H9 (cell line): ENCODE measurements around the gene CENPM. TPM values are rescaled to one million over a fixed set of nuclear protein-coding genes. Genes with fewer than 3 reads are reported as not detected.
A peak's percentile ranks its signal among the peaks of the same experiment; 100 is the strongest.

ENCODE experiments used
- DNase-seq: peaks from one replicate; pipeline ENCODE4 v3.0.0-alpha.2; 2017
- H2AFZ ChIP-seq: one replicate; pipeline ENCODE4 v1.6.1; 2013; ENCODE audit warnings: mild to moderate bottlenecking, low read length, control low read depth, moderate library complexity
- H2AK5ac ChIP-seq: 2 replicates; pipeline ENCODE4 v1.6.1; 2013; ENCODE audit warnings: low read length, control low read depth, mixed read lengths; ENCODE audit not compliant: insufficient read length
- H2BK120ac ChIP-seq: one replicate; pipeline ENCODE4 v1.6.1; 2013; ENCODE audit warnings: low read depth, mild to moderate bottlenecking, low read length, control low read depth, inconsistent platforms; ENCODE audit not compliant: poor library complexity, severe bottlenecking
- H2BK12ac ChIP-seq: 2 replicates; pipeline ENCODE4 v1.6.1; 2013; ENCODE audit warnings: low read length, control low read depth, mixed read lengths, low read depth; ENCODE audit not compliant: insufficient read length
- H2BK15ac ChIP-seq: 2 replicates; pipeline ENCODE4 v1.6.1; 2013; ENCODE audit warnings: low read depth, low read length, control low read depth
- H2BK20ac ChIP-seq: one replicate; pipeline ENCODE4 v1.6.1; 2013; ENCODE audit warnings: low read depth, mild to moderate bottlenecking, low read length, control low read depth, inconsistent platforms; ENCODE audit not compliant: poor library complexity, severe bottlenecking
- H2BK5ac ChIP-seq: 2 replicates; pipeline ENCODE4 v1.6.1; 2013; ENCODE audit warnings: low read length, control low read depth, mixed read lengths; ENCODE audit not compliant: insufficient read length
- H3K14ac ChIP-seq: 2 replicates; pipeline ENCODE4 v1.6.1; 2013; ENCODE audit warnings: low read length, control low read depth; ENCODE audit not compliant: insufficient read depth
- H3K18ac ChIP-seq: 2 replicates; pipeline ENCODE4 v1.6.1; 2013; ENCODE audit warnings: low read depth, mild to moderate bottlenecking, mixed read lengths, low read length, control low read depth; ENCODE audit not compliant: insufficient read length
- H3K23ac ChIP-seq: 2 replicates; pipeline ENCODE4 v1.6.1; 2013; ENCODE audit warnings: low read length, control low read depth, mixed read lengths, low read depth; ENCODE audit not compliant: insufficient read length
- H3K23me2 ChIP-seq: 2 replicates; pipeline ENCODE4 v1.6.1; 2013; ENCODE audit warnings: low read depth, mild to moderate bottlenecking, mixed read lengths, low read length, control low read depth; ENCODE audit not compliant: insufficient read length, poor library complexity, severe bottlenecking
- H3K27ac ChIP-seq: 2 replicates; pipeline ENCODE4 v1.5.1; 2013; ENCODE audit warnings: low read length, control low read depth, mixed read lengths, low read depth; ENCODE audit not compliant: insufficient read length
- H3K27me3 ChIP-seq: 2 replicates; pipeline ENCODE4 v1.6.1; 2013; ENCODE audit warnings: low read length, control low read depth, inconsistent platforms; ENCODE audit not compliant: insufficient read depth
- H3K4ac ChIP-seq: 2 replicates; pipeline ENCODE4 v1.6.1; 2013; ENCODE audit warnings: low read depth, mild to moderate bottlenecking, control low read depth, inconsistent platforms, low read length, moderate library complexity
- H3K4me1 ChIP-seq: 2 replicates; pipeline ENCODE4 v1.6.1; 2013; ENCODE audit warnings: low read length, control low read depth, inconsistent platforms; ENCODE audit not compliant: insufficient read depth
- H3K4me2 ChIP-seq: 2 replicates; pipeline ENCODE4 v1.6.1; 2013; ENCODE audit warnings: low read length, control low read depth, mixed read lengths; ENCODE audit not compliant: insufficient read length, insufficient read depth
- H3K56ac ChIP-seq: 2 replicates; pipeline ENCODE4 v1.6.1; 2013; ENCODE audit warnings: low read depth, mild to moderate bottlenecking, mixed read lengths, low read length, control low read depth; ENCODE audit not compliant: insufficient read length
- H3K79me1 ChIP-seq: 2 replicates; pipeline ENCODE4 v1.6.1; 2013; ENCODE audit warnings: low read depth, mild to moderate bottlenecking, moderate library complexity, low read length, control low read depth, inconsistent platforms; ENCODE audit not compliant: insufficient read depth, poor library complexity, severe bottlenecking
- H3K79me2 ChIP-seq: 2 replicates; pipeline ENCODE4 v1.6.1; 2013; ENCODE audit warnings: low read length, control low read depth, inconsistent platforms; ENCODE audit not compliant: insufficient read depth
- H3K9ac ChIP-seq: 2 replicates; pipeline ENCODE4 v1.6.1; 2013; ENCODE audit warnings: low read length, control low read depth, mixed read lengths; ENCODE audit not compliant: insufficient read length; ENCODE audit errors: extremely low read depth
- H3K9me3 ChIP-seq: one replicate; pipeline ENCODE4 v1.6.1; 2013; ENCODE audit warnings: low read depth, low read length, inconsistent platforms; ENCODE audit not compliant: control insufficient read depth
- H3T11ph ChIP-seq: one replicate; pipeline ENCODE4 v1.6.1; 2013; ENCODE audit warnings: mild to moderate bottlenecking, low read length, control low read depth, inconsistent platforms
- H4K20me1 ChIP-seq: one replicate; pipeline ENCODE4 v1.6.1; 2013; ENCODE audit not compliant: control insufficient read depth, insufficient read length, insufficient read depth
- H4K5ac ChIP-seq: 2 replicates; pipeline ENCODE4 v1.6.1; 2013; ENCODE audit warnings: low read depth, mild to moderate bottlenecking, mixed read lengths, low read length, control low read depth; ENCODE audit not compliant: insufficient read length
- H4K8ac ChIP-seq: replicated peaks from 2 replicates; pipeline ENCODE4 v1.6.1; 2013; ENCODE audit warnings: low read length, control low read depth, mixed read lengths, low read depth; ENCODE audit not compliant: insufficient read length
- H4K91ac ChIP-seq: 2 replicates; pipeline ENCODE4 v1.6.1; 2013; ENCODE audit warnings: low read depth, mild to moderate bottlenecking, moderate library complexity, mixed read lengths, low read length, control low read depth; ENCODE audit not compliant: insufficient read length
- H3K27ac Mint-ChIP-seq, 3 experiments: 2 replicates in 2 of 3; 3 replicates in 1 of 3; pipeline ENCODE4 v1.8.0; 2020 to 2021; ENCODE audit warnings: mixed read lengths in 3 of 3, mild to moderate bottlenecking in 1 of 3, moderate library complexity in 1 of 3
- H3K27me3 Mint-ChIP-seq: 2 replicates; pipeline ENCODE4 v1.8.0; 2021; ENCODE audit warnings: low read depth, mild to moderate bottlenecking, moderate library complexity, mixed read lengths
- H3K36me3 Mint-ChIP-seq, 3 experiments: 2 replicates in 2 of 3; 3 replicates in 1 of 3; pipeline ENCODE4 v1.8.0; 2020 to 2021; ENCODE audit warnings: low read depth in 3 of 3, mixed read lengths in 3 of 3; ENCODE audit not compliant: insufficient read depth in 1 of 3
- H3K4me1 Mint-ChIP-seq, 2 experiments: 2 replicates each; pipeline ENCODE4 v1.8.0; 2020; ENCODE audit warnings: mixed read lengths in 2 of 2
- H3K4me3 Mint-ChIP-seq, 2 experiments: 2 replicates in 1 of 2; 3 replicates in 1 of 2; pipeline ENCODE4 v1.8.0; 2020 to 2021; ENCODE audit warnings: mild to moderate bottlenecking in 2 of 2, mixed read lengths in 2 of 2, moderate library complexity in 1 of 2
- H3K9me3 Mint-ChIP-seq, 2 experiments: 2 replicates in 1 of 2; 3 replicates in 1 of 2; pipeline ENCODE4 v1.8.0; 2020; ENCODE audit warnings: mild to moderate bottlenecking in 2 of 2, mixed read lengths in 2 of 2, moderate library complexity in 1 of 2
- WGBS: extraction: QIAGEN DNeasy Blood & Tissue Kit; methylation state at CpG from one replicate; pipeline ENCODE4 v1.1.7; 2013; ENCODE audit warnings: missing lambda C conversion rate, low lambda C conversion rate, mixed read lengths; ENCODE audit not compliant: insufficient read length; ENCODE audit errors: extremely low coverage; 5-methylcytosine and 5-hydroxymethylcytosine counted together
- total RNA-seq: library from RNA; stranded (reverse); gene quantifications from 2 replicates; pipeline ENCODE4 v1.2.1, GENCODE V29; 2021
- TF ChIP-seq, protein P1 (sequence below): fragments of 200-600 bp; sonication (generic); conservative IDR thresholded peaks from 3 replicates; pipeline ENCODE4 v1.8.0; 2021; ENCODE audit warnings: antibody characterized with exemption, mild to moderate bottlenecking

The CENPM gene
- total RNA-seq, 1 experiment from 2014 or later = 36.5 TPM

DNA sequence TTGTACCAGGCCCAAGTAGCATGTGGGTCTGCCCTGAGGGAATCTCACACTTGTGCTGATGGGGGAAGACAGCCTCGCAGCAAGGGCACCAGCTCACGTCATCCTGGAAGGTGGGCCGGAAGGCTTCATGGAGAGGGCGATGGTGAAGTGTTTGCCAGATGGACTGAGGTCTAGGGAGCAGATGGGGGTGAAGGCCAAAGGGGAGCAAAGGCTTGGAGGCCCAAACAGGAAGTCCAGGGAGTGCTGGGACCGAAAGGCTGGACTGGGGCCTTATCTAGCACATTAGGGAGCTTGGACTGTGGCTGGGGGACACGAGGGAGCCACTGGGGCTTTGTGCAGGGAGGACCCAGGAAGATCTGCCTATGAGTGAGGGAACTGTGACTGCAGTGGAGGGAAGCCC, 19.1 kb downstream of the CENPM start:
- Histone ChIP-seq H4K91ac (no peak overlapping the region), H2BK15ac (no peak overlapping the region), H3K27ac (no peak overlapping the region), H3K9ac (no peak overlapping the region), H4K5ac (no peak overlapping the region), H4K8ac (no peak overlapping the region), H2BK20ac (no peak overlapping the region), H3K4me2 (no peak overlapping the region), H3K56ac (no peak overlapping the region), H3T11ph (no peak overlapping the region), H3K9me3 (no peaks in the 10 kb centered on the region), H4K20me1 (no peaks in the 10 kb centered on the region), H3K79me2 (no peaks in the 10 kb centered on the region), H3K18ac (no peak overlapping the region), H3K4ac (no peak overlapping the region), H3K23ac (no peak overlapping the region), H2AFZ (no peak overlapping the region), H3K79me1 (no peaks in the 10 kb centered on the region), H3K4me1 (peaks cover 3% of the 10 kb centered on the region; the same call in 1 of the 2 replicates), H3K27me3 (peaks cover 11% of the 10 kb centered on the region), H2BK12ac (no peak overlapping the region), H3K14ac (no peak overlapping the region), H2AK5ac (no peak overlapping the region), H2BK120ac (no peak overlapping the region), H2BK5ac (no peak overlapping the region), H3K23me2 (peaks cover 4% of the 10 kb centered on the region)
- no peak for DNase-seq
- Mint-ChIP-seq H3K9me3 (no peaks in the 10 kb centered on the region), H3K4me3 (peak overlapping the region in 1 of 2 experiments; percentile 67; a peak in 2 of 5 replicates), H3K36me3 (peaks cover 3 to 4% (median 3%) of the 10 kb centered on the region in 3 experiments; a peak in 4 of 7 replicates), H3K4me1 (peaks cover 20 to 27% of the 10 kb centered on the region in 2 experiments), H3K27me3 (peaks cover 64% of the 10 kb centered on the region), H3K27ac (peak overlapping the region in 1 of 3 experiments; percentile 24; a peak in 1 of 7 replicates)
- TF ChIP-seq, protein P1, sequence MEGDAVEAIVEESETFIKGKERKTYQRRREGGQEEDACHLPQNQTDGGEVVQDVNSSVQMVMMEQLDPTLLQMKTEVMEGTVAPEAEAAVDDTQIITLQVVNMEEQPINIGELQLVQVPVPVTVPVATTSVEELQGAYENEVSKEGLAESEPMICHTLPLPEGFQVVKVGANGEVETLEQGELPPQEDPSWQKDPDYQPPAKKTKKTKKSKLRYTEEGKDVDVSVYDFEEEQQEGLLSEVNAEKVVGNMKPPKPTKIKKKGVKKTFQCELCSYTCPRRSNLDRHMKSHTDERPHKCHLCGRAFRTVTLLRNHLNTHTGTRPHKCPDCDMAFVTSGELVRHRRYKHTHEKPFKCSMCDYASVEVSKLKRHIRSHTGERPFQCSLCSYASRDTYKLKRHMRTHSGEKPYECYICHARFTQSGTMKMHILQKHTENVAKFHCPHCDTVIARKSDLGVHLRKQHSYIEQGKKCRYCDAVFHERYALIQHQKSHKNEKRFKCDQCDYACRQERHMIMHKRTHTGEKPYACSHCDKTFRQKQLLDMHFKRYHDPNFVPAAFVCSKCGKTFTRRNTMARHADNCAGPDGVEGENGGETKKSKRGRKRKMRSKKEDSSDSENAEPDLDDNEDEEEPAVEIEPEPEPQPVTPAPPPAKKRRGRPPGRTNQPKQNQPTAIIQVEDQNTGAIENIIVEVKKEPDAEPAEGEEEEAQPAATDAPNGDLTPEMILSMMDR = no peak
- no CpG with 5 or more reads among the region's 6 CpGs for WGBS
